COLO829 (cell line): Measurements from ENCODE around the gene BAHCC1.
"Not testable (repeated sequence)": the region's sequence is repeated elsewhere in the genome, so short reads cannot be mapped to it uniquely, and the experiment has no call there.

ENCODE experiments used
- DNase-seq: peaks from one replicate; pipeline ENCODE4 v3.0.0; 2012; ENCODE audit warnings: low spot score

The BAHCC1 gene

GRCh38 chr17:81413497-81414135 is 18.4 kb downstream of the BAHCC1 start:
- DNase-seq = no peak

DNA sequence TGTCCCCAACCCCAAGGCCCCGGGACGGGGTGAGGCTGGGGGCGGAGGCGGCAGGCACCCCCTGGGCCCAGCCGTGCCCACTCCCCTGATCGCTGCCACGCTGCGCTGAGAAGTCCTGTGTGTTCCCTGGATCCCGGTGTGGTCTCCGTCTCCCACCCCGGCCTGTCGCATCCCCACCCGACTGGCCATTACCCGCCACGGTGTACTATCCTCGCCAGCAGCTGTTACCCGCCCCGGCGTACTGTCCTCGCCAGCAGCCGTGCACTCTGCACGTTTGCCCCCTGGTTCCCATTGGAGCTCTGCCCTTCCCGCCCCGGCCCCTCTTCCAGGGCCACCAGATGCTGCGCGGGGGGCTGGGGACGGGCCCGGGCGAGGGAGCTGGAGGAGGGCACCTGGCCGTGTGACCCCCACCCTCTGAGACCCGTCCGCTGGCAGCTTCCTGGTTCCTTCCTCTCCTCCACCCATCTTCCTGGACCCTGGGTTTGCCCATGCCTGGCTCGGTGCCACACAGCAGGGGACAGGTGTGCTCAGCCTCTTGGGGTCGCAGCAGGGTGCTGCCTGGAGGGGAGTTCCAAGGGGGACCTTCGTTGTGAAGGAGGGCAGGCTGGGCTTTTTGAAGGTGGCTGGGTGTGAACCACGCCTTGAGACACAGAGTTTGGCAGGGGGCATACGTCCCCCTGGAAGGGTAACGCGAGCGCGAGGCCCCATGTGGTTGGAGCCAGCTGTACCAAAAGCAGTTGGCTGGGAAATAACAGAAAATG is 19.7 kb downstream of the BAHCC1 start:
- DNase-seq = no peak

DNA sequence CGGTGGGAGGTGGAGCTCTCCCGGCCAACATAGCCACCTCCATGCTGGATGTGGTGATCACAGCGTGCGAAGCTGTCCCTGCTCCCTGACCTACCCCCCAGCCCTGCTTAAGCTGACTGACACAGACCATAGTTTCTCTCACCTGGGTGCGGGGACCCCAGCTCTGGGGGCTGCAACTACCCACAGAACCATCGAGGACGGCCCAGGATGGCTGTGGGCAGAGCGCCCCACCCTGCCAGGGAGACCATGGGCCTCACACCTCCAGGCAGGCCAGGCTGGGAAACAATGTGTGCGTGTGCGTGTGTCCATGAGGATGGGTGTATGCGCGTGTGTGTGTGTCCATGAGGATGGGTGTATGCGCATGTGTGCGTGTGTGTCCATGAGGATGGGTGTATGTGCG is 20.4 kb downstream of the BAHCC1 start:
- DNase-seq = no peak

- no peak for DNase-seq
These were observed 21.4 kb downstream of the BAHCC1 start for GRCh38 chr17:81416612-81417011.

DNA sequence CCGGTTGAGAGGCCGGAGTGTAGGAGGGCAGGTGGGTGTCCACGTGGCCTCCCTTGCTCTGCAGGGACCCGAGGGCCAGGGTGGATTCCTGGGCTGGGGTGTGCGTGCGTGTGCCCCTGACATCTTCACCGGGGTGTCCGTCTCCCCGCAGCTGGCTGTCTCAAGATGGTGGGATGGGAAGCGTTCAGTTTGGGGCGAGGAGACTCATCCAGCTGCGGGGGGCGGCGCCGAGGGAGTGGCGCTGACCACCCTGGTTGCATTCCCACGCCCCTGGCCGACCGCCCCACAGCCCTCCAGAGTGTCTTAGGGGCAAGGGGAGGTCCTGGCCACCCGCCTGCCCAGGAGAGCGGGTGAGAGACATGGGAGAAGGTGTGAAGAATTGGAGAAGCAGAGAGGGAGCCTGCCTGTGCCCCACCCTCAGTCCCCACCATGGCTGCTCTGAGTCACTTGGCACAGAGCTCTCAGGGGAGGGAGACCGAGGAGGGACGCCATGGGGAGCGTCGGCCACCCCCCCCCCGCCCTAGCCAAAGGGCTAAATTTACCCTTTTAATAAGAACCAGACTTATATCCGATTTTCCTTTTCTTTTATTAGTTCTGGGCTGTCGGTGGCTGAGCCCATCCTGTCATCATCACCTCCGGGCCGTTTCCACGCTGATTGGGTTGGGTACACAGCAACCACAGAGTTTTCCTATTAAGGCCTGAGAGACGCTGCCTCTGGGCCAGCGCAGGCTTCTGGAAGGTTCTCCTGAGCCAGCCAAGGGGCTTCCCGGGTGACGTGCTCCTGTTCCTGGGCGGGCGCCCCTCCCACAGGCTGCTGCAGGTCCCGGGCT is 22.0 kb downstream of the BAHCC1 start:
- no peak for DNase-seq

DNA sequence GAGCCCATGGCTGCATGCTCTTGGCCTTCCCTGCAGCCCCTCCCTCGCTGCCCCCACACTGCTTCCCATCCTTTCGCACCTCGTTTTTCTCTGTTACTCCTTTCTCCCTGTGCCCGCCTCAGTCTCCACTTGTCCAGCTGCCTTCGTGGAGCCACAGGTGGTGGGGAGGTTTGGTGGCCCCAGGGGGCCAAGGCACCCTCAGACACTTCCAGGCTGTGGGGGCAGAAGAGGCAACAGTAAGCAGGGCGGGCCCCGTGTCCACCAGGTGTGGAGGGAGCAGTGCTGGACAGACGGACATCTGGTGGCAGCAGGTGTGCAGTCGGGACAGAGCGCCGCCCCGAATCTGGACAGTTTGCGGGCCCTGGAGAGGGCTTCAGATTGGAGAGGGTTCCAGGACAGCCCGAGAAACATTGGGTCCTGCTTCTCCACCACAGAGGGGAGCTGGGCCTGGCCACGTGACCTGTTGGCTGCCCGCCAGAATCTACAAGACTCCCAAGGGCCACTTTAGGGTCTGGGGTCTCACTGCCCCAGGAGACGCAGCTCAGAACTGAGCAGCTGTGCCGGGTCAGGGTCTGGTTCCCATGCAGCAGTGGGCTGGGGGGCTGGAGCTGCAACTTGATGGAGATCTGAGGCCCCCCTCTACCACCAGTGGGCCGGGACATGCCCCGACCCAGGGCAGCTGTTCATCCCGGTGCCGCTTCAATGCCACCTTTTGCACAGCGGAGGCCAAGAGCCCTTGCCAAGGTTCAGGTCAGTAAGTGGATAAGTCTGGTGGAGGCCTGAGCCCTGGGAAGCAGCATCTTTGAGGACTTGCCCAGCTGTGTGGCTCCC is 22.8 kb downstream of the BAHCC1 start:
- no peak for DNase-seq

DNA sequence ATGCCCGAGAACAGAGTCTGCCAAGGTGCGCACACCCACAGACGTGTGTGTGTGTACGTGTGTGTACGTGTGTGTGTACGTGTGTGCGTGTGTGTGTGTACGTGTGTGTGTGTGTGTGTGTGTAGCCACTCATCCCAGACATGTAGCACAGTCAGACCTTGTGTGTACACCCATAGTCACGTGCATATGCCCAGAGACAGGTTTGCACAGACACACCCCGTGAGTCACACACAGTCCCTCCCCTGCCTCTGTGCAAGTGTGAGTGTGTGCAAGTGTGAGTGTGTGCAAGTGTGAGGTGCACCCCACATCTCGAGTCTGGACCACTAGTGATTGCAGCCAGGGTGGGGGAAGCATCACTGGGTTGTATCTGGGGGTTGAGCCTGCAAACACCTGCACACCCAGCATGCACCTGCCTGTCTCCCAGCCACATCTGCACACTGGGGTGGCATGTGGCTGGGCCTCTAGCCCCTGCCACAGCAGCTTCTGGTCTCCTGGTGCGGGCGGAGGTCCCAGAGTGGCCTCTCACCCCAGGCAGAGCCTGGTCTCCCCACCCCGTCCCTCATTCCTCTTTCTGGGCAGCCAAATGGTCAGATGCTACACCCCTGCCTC is 23.6 kb downstream of the BAHCC1 start:
- no peak for DNase-seq

DNA sequence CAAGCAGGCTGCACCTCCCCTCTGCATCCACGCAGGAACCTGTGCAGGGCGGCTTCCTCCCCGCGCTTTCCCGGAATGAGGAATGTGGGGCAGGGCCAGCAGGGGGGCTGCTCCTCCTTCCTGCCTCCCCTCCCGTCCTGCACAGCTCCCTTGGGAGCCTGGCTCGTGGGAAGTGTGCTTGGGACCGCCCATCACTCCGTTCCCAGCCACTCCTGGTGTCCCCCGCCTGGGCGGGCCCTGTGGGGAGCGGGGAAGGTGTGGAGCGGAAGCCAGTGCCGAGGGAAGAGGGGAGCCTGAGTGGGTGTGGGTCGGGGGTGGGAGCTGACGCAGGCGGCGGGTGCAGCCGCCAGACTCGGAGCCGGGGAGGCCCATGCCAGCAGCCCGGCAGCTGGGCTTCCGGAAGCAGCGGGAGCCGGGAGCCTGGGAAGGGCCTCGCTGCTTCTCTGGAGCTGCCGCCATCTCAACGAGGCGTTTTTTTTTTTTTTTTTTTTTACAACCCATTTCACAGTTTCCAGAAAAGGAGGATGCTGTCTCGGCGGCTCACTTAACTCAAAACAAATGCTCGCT is 24.1 kb downstream of the BAHCC1 start:
- DNase-seq = peak; percentile 81

GRCh38 chr17:81419886-81420768 is 24.9 kb downstream of the BAHCC1 start:
- no peak for DNase-seq

GRCh38 chr17:81420769-81421462 is 25.7 kb downstream of the BAHCC1 start:
- no peak for DNase-seq

GRCh38 chr17:81422776-81423697 is 27.8 kb downstream of the BAHCC1 start:
- DNase-seq = peak; percentile 68

- no peak for DNase-seq
These were observed 28.4 kb downstream of the BAHCC1 start for GRCh38 chr17:81423698-81424071.

GRCh38 chr17:81424151-81425017 is 29.1 kb downstream of the BAHCC1 start:
- DNase-seq = no peak

DNA sequence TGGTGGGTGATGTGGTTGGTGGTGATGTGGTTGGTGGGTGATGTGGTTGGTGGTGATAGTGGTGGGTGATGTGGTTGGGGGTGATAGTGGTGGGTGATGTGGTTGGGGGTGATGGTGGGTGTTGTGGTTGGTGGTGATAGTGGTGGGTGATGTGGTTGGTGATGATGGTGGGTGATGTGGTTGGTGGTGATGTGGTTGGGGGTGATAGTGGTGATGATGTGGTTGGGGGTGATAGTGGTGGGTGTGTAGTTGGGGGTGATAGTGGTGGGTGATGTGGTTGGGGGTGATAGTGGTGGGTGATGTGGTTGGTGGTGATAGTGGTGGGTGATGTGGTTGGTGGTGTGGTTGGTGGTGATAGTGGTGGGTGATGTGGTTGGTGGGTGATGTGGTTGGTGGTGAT is 29.8 kb downstream of the BAHCC1 start:
- not testable (repeated sequence) for DNase-seq

DNA sequence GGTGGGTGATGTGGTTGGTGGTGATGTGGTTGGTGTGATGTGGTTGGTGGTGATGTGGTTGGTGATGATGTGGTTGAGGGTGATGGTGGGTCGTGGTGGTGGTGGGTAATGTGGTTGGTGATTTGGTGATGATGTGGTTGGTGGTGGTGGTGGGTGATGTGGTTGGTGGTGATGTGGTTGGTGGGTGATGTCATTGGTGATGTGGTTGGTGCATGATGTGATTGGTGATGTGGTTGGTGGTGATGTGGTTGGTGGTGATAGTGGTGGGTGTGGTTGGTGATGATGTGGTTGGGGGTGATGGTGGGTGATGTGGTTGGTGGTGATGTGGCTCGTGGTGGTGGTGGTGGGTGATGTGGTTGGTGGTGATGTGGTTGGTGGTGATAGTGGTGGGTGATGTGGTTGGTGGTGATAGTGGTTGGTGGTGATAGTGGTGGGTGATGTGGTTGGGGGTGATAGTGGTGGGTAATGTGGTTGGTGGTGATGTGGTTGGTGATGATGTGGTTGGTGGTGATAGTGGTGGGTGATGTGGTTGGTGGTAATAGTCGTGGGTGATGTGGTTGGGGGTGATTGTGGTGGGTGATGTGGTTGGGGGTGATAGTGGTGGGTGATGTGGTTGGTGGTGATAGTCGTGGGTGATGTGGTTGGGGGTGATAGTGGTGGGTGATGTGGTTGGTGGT is 30.6 kb downstream of the BAHCC1 start:
- not testable (repeated sequence) for DNase-seq

DNA sequence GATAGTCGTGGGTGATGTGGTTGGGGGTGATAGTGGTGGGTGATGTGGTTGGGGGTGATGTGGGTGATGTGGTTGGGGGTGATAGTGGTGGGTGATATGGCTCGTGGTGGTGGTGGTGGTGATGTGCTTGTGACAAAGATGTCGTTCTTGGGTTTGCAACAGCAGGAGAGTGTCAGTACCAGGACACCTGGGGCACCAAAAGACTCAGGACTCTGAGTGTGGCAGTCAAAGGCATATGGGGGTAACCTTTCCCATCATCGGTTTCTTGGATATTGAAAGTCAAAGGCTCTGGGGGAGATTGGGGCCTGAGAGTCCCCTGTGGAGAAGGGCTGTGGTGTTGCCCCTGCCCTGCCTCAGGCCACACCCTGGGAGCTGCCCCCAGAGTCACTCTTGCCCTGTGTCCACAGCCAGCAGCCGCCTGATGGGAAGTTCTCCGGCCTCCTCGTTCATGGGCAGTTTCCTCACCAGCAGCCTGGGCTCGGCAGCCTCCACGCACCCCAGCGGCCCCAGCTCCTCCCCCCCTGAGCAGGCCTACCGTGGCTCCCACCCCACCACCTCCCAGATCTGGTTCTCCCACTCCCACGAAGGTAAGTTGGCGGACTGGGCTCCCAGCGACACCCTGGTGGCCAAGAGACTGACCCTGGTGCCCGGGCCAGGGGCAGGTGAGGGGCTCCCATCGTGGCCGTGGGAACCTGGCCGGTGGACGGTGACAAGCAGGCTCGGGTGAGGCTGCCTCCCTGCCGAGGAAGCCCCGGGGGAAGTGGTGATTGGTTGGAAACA is 31.3 kb downstream of the BAHCC1 start:
- DNase-seq = no peak
